Activated CD4-positive, alpha-beta T cell treated with anti-CD3 and anti-CD28 coated beads for 48 hours (primary cell): ENCODE measurements around the gene CLPTM1L.

Experiments
- DNase-seq: peaks from one replicate; pipeline ENCODE4 v3.0.0-alpha.2; 2020

The CLPTM1L gene

DNA sequence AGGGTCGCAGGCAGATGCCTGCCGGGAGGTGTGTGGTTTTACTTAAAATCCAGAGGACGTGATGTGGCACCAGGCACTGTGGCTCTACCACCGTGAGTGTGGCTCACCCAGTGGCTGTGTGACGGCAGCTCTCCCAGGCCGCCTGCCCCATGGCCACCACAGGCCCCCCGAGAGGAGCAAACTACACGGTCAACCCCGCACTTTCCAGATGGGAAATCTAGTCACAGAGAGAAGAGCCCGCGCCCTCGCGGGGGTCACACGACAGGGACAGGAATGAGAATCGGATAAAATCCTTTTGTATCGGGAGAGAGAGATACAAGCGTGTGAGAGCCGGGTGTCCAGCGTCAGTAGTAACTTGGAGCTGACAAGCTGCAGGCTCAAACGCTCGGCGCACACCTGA lies 74.5 kb downstream of the CLPTM1L start:
- DNase-seq: no peak

DNA sequence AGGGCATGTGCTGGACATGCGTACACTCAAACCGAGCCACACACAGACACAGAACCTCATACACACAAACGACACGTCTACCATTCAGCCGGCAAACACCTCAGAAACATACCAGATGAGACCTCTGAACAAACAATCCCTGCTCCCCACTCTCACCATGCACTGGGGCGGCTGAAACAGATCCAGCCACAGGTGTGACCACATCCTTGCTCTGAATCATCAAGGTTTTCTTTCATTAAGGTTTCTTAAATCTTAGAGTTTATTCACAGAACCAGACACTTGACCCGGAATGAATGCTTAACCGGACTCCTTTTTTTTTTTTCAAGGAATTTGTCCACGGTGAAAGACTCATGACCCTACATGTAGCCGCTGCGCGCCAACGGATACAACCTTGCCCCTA lies 76.2 kb downstream of the CLPTM1L start:
- peak; percentile 46 for DNase-seq

DNA sequence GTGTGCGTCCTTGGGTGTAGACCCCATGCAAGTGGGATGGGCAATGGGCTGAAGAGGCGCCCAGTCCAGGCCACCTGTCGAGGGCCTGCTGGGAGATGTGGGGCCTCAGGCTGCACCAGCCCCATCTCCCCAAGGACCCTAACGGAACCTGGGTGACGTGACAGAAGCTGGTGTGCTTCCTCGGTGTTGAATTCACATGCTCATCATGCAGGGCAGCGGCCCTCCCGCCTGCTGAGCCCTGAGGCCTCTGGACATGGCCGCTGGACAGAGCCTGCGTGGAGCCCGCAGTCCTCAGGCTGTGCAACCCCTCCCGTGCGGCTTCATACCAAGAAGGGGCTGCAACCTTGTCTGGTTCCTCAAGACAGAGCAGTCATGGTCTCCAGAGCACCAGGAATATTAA lies 76.8 kb downstream of the CLPTM1L start:
- no peak for DNase-seq
